ENCODE results near the gene ZNF519.
"Not testable (repeated sequence)": the region's sequence is repeated elsewhere in the genome, so short reads cannot be mapped to it uniquely, and the experiment has no call there.

Gene ZNF519

GRCh38 chr18:14174706-14175085 lies 42.5 kb upstream of the ZNF519 start:
- no peak overlapping the region for H3K27ac ChIP-seq (replicated peaks)
- no peak for TF ChIP-seq GABPA (IDR thresholded peaks at IDR 0.05; ENCODE audit: low read depth)
- TF ChIP-seq, protein P1, sequence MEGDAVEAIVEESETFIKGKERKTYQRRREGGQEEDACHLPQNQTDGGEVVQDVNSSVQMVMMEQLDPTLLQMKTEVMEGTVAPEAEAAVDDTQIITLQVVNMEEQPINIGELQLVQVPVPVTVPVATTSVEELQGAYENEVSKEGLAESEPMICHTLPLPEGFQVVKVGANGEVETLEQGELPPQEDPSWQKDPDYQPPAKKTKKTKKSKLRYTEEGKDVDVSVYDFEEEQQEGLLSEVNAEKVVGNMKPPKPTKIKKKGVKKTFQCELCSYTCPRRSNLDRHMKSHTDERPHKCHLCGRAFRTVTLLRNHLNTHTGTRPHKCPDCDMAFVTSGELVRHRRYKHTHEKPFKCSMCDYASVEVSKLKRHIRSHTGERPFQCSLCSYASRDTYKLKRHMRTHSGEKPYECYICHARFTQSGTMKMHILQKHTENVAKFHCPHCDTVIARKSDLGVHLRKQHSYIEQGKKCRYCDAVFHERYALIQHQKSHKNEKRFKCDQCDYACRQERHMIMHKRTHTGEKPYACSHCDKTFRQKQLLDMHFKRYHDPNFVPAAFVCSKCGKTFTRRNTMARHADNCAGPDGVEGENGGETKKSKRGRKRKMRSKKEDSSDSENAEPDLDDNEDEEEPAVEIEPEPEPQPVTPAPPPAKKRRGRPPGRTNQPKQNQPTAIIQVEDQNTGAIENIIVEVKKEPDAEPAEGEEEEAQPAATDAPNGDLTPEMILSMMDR (IDR thresholded peaks at IDR 0.05; ENCODE audit: insufficient read depth, low read length) = no peak
- H3K27me3 ChIP-seq (ENCODE audit: insufficient read depth, poor library complexity, severe bottlenecking) = no peaks in the 10 kb centered on the region
- no peak for DNase-seq (ENCODE audit: low read depth in 1 of 2, low spot score in 1 of 2)
- H3K4me3 ChIP-seq (replicated peaks; ENCODE audit: insufficient read depth, low read length) = no peak overlapping the region

- not testable (repeated sequence) for H3K27ac ChIP-seq (replicated peaks); H3K27me3 ChIP-seq (ENCODE audit: insufficient read depth, poor library complexity, severe bottlenecking); H3K4me3 ChIP-seq (replicated peaks; ENCODE audit: insufficient read depth, low read length); DNase-seq (ENCODE audit: low read depth in 1 of 2, low spot score in 1 of 2)
Measured at GRCh38 chr18:14174002-14174705, 41.9 kb upstream of the ZNF519 start.

DNA sequence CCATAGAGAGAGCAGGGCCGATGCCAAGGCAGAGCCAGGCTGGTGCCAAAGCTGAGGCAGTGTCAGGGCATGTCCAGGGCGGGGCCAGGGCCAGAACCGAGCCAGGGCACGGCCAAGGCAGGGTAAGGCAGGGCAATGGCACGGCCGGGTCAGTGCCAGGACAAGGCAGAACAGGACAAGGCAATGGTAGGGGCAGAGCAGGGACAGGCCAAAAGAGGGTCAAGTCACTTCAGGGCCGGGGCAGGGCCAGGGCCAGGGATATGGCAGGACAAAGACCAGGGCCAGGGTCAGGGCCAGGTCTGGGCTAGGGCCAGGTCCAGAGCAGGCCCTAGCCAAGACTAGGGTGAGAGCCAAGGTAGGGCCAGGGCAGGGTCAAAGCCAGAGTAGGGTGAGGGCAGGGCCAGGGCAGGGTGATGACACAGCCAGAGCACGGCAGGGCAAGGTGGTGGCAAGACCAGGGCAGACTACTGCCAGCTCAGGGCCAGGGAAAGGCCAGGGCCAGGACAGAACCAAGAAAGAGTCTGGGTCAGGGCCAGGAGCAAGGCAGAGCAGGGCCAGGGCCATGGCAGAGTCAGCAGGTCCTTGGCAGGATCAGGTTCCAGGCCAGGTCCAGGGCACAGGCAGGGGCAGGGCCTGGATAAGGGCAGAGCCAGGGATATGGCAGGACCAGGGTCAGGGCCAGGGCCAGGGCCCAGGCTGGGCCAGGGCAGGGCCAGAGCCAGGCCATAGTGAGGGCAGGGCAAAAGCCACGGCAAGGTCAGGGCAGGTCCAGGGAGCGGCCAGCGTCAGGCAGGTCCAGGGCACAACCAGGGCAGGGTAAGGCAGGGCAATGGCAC lies 41.1 kb upstream of the ZNF519 start:
- DNase-seq (ENCODE audit: low read depth in 1 of 2, low spot score in 1 of 2); H3K27me3 ChIP-seq (ENCODE audit: insufficient read depth, poor library complexity, severe bottlenecking); H3K4me3 ChIP-seq (replicated peaks; ENCODE audit: insufficient read depth, low read length); H3K27ac ChIP-seq (replicated peaks): not testable (repeated sequence)

DNA sequence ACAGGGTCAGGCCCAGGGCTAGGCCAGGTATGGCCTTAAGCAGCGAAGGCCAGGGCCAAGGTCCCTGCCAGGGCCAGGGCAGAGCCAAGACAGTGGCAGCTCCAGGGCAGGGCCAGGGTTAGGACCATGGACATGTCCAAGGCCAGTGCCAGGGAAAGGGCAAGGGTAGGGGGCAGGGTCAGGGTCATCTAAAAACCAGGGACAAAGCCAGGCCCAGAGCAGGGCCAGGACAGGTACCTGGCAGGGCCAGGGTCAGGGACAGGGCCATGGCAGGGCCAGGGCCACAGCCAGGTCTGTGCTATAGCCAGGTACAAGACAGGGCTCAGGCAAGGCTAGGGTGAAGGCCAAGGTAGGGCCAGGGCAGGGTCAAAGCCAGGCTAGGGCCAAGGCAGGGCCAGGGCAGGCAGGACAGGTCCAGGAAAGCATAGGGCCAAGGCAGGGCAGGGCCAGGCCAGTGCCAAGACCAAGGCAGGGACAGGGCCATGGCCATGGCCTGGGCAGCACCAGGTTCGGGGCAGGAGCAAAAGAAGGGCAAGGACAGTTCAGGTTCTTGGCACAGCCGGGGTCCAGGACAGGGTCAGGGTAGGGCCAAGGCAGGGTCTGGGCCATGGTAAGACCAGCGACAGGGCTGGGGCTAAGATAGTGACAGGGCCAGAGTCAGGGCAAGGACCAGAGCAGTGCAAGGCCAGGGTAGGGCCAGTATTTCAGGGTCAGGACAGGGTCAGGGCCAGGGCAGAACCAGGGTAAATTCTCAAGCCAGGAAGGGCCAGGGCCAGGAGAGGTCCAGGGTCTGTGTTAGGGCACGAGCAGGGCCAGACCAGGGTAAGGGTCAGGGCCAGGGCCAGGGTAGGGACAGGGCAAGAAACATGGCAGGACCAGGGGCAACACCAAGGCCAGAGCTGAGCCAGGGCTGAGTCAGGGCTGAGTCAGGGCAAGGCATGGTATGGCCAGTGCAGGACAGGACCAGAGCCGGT lies 40.2 kb upstream of the ZNF519 start:
- not testable (repeated sequence) for H3K27me3 ChIP-seq (ENCODE audit: insufficient read depth, poor library complexity, severe bottlenecking); H3K27ac ChIP-seq (replicated peaks); H3K4me3 ChIP-seq (replicated peaks; ENCODE audit: insufficient read depth, low read length); DNase-seq (ENCODE audit: low read depth in 1 of 2, low spot score in 1 of 2)

DNA sequence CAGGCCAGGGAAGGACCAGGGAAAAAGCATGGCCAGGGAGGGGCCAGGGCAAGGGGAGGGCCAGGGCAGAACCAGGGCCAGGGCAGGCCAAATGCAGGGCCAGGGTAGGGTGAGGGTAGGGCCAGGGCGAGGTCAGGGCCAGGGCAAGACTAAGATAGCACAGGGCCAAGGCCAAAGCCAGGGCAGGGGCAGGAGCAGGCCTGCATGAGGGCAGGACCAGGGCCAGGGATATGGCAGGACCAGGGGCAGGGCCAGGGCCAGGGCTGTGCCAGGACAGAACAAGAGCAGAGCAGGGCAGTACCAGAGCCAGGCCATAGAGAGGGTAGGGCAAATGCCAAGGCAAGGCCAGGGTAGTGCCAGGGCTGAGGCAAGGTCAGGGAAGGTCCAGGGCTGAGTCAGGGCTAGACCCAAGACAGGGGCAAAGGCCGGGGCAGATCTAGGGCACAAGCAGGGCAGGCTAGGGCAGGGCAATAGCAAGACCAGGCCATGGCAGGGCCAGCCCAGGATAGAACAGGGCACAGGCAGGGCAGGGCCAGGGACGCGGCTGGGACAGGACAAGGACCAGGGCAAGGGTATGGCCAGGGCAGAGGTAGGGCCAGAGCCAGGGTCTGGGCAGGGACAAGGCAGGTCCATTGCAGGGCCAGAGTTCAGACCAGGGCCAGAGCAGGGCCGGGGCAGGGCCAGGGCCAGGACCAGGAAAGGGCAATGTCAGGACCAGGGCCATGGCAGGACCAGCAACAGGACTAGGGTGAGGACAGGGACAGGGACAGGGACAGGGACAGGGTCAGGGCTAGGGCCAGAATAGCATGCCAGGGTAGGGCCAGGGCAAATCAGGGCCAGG lies 39.3 kb upstream of the ZNF519 start:
- DNase-seq (ENCODE audit: low read depth in 1 of 2, low spot score in 1 of 2); H3K4me3 ChIP-seq (replicated peaks; ENCODE audit: insufficient read depth, low read length); H3K27ac ChIP-seq (replicated peaks); H3K27me3 ChIP-seq (ENCODE audit: insufficient read depth, poor library complexity, severe bottlenecking): not testable (repeated sequence)

GRCh38 chr18:14170367-14171036 lies 38.3 kb upstream of the ZNF519 start:
- H3K27ac ChIP-seq (replicated peaks); DNase-seq (ENCODE audit: low read depth in 1 of 2, low spot score in 1 of 2); H3K4me3 ChIP-seq (replicated peaks; ENCODE audit: insufficient read depth, low read length); H3K27me3 ChIP-seq (ENCODE audit: insufficient read depth, poor library complexity, severe bottlenecking): not testable (repeated sequence)

DNA sequence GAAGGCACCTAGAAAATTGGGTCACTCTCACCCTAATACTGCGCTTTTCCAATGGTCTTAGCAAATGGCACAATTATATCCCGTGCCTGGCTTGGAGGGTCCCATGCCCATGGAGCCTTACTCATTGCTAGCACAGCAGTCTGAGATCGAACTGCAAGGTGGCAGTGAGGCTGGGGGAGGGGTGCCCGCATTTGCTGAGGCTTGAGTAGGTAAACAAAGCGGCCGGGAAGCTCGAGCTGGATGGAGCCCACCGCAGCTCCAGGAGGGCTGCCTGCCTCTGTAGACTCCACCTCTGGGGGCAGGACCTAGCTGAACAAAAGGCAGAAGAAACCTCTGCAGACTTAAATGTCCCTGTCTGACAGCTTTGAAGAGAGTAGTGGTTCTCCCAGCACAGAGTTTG lies 30.7 kb upstream of the ZNF519 start:
- H3K27me3 ChIP-seq (ENCODE audit: insufficient read depth, poor library complexity, severe bottlenecking); H3K27ac ChIP-seq (replicated peaks); H3K4me3 ChIP-seq (replicated peaks; ENCODE audit: insufficient read depth, low read length); DNase-seq (ENCODE audit: low read depth in 1 of 2, low spot score in 1 of 2): not testable (repeated sequence)

DNA sequence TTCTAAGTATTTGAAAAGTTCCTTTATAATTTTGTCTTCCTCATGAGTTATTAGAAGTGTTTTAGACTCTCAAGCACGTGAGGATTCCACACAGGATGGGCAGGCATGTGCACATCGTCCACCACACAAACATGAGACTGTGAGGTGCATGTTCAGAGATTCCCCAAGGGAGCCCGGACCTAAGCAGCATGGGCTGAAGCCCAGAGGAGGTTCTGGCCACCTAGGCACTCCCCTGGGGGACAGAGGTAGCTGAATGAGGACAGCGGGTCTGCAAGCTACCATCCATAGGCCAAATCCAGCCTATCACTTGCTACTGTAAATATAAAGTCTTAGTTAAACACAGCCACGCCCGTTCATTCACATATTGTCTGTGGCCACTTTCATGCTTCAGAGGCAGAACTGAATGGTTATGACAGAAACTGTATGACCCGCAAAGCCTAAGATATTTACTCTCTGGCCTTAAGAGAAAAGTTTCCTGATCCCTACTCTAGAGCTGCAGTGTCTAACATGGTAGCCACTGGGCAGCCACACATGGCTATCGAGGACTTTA lies 19.4 kb upstream of the ZNF519 start:
- H3K27ac ChIP-seq (replicated peaks); DNase-seq (ENCODE audit: low read depth in 1 of 2, low spot score in 1 of 2); H3K4me3 ChIP-seq (replicated peaks; ENCODE audit: insufficient read depth, low read length); H3K27me3 ChIP-seq (ENCODE audit: insufficient read depth, poor library complexity, severe bottlenecking): not testable (repeated sequence)

DNA sequence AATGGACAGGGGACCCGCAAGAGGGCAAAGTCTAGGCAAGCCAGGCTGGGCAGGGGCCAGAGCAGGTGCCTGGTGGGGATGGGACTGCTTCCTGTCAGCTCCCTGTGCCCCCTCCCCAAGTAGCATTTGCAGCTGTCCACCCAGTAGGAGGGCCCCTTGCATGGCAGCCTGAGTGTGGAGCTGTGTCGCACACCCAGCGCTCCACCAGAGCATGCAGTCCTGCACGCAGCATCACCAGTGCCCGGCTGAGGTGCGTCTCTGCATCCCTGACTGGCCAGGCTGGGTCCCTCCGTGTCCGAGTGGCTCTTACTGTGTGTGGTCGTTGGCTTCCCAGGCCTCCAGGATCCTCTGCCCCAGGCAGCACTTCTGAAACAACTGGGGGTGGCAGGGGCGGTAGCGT lies 18.5 kb upstream of the ZNF519 start:
- not testable (repeated sequence) for H3K27me3 ChIP-seq (ENCODE audit: insufficient read depth, poor library complexity, severe bottlenecking); DNase-seq (ENCODE audit: low read depth in 1 of 2, low spot score in 1 of 2); H3K4me3 ChIP-seq (replicated peaks; ENCODE audit: insufficient read depth, low read length); H3K27ac ChIP-seq (replicated peaks)

GRCh38 chr18:14149916-14150420 lies 17.7 kb upstream of the ZNF519 start:
- H3K27ac ChIP-seq (replicated peaks); H3K4me3 ChIP-seq (replicated peaks; ENCODE audit: insufficient read depth, low read length); H3K27me3 ChIP-seq (ENCODE audit: insufficient read depth, poor library complexity, severe bottlenecking); DNase-seq (ENCODE audit: low read depth in 1 of 2, low spot score in 1 of 2): not testable (repeated sequence)

- DNase-seq (ENCODE audit: low read depth in 1 of 2, low spot score in 1 of 2); H3K27me3 ChIP-seq (ENCODE audit: insufficient read depth, poor library complexity, severe bottlenecking); H3K4me3 ChIP-seq (replicated peaks; ENCODE audit: insufficient read depth, low read length); H3K27ac ChIP-seq (replicated peaks): not testable (repeated sequence)
Measured at GRCh38 chr18:14149121-14149850, 17.1 kb upstream of the ZNF519 start.

All from HL-60 (cell line).